Measurements from ENCODE around the gene SPATA32. TPM values are rescaled to one million over a fixed set of nuclear protein-coding genes. Genes with fewer than 3 reads are reported as not detected.

SPATA32 gene
- polyA plus RNA-seq, 1 donor from 2014 or later, result 0.34 TPM

Other genes with a start within 250 kb of the SPATA32 start
- 13.8 TPM for gene DCAKD, start 210.5 kb downstream of the SPATA32 start, polyA plus RNA-seq
- 84.4 TPM for gene NMT1, start 200.8 kb downstream of the SPATA32 start, polyA plus RNA-seq
- gene PLCD3, start 129.6 kb downstream of the SPATA32 start, polyA plus RNA-seq, result not detected
- 17.6 TPM for gene ACBD4, start 126.4 kb downstream of the SPATA32 start, polyA plus RNA-seq
- gene HEXIM1, start 113.6 kb downstream of the SPATA32 start, polyA plus RNA-seq, result 3.6 TPM
- 6.3 TPM for gene HEXIM2, start 100.2 kb downstream of the SPATA32 start, polyA plus RNA-seq
- gene FMNL1, start 40.2 kb downstream of the SPATA32 start, polyA plus RNA-seq, result 36.5 TPM
- 31.5 TPM for gene MAP3K14, start 54.9 kb upstream of the SPATA32 start, polyA plus RNA-seq
- gene ARHGAP27, start 170.8 kb upstream of the SPATA32 start, polyA plus RNA-seq, result 65.3 TPM
- 15.8 TPM for gene PLEKHM1, start 228.6 kb upstream of the SPATA32 start, polyA plus RNA-seq

All from IgD-negative memory B cell (primary cell).